Cortex of kidney (tissue), 1 donor: ENCODE results near the gene PNO1.
"Not testable (repeated sequence)": the region's sequence is repeated elsewhere in the genome, so short reads cannot be mapped to it uniquely, and the experiment has no call there.

Experiments used
- DNase-seq: peaks from one replicate; lab custom pipeline; 2025; lab: John Stamatoyannopoulos, UW

Gene PNO1

GRCh38 chr2:68157002-68157401 is 686 bp upstream of the PNO1 start:
- no peak for DNase-seq

DNA sequence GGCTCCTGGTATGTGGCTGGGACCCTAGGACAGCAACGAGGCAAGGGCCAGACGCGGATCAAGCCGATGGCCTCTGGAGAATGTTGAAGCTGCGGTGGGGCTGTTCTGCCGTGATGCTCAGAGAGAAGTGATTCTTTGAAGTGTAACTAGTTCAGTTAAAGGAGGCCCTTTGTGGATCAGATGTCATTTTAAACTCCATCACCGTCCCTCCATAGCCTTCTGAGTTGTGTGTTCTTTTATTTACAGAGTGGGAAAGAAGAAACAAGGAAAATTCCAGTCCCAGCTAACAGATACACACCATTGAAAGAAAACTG is 403 bp downstream of the PNO1 start:
- DNase-seq: no peak

GRCh38 chr2:68163641-68164040 is 6.0 kb downstream of the PNO1 start:
- no peak for DNase-seq

- no peak for DNase-seq
Measured at GRCh38 chr2:68167186-68167585, 9.5 kb downstream of the PNO1 start.

GRCh38 chr2:68169308-68169707 is 11.6 kb downstream of the PNO1 start:
- no peak for DNase-seq

DNA sequence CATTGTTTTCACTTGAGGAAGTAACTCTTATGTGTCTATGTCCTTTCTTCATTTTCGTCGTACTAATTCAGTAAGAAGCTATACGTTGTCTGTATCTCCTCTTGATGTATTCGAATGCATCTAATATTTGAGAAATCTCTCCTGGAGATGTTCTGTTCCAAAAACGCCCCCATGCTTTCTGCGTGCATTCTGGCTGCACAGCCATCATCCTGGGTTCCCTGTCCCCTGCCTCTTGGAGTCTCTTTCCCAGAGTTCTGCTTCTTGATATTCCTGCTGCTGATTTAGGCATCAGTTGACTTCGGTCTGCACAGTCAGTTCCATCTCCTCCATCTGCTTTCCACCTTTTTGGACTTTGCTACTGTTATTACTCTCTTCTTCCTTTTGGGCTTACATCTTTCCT is 13.5 kb downstream of the PNO1 start:
- no peak for DNase-seq

DNA sequence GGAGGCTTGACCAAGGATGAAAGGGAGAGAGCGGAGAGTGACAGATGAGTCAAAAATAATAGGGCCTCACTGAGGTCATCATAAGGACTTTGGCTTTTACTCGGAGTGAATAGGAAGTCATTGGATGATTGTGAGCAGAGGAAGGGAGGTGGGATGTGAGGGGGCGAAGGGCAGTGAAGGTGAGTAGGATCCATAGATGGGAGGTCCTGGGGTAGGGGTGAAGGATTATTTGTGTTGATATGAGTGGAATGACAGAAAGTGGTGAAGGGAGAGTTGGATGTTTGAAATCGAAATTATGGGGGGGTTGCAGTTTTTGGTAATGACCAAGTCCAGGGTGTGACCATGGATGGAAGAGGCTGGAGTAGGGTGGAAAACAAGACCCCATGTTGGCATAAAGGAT is 14.0 kb downstream of the PNO1 start:
- DNase-seq: no peak

DNA sequence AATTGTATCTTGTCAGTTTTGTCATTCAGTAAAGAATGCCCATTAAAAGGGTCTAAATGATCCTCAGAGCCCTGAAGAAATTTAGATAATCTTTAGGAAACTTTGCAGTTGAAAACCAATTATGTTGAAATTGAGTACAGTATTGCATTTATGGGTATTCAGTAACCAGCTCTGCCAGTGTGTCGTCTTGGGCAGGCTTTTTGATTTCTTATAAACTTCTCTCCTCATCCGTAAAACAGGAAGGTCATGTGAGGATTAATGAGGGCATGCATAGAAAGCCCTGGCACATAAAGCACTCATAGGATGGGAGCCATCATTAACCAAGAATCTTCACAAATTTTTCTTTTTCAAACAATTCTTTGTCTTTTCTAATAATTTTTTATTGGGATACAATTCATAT is 14.8 kb downstream of the PNO1 start:
- no peak for DNase-seq

- DNase-seq: no peak
Measured at GRCh38 chr2:68172990-68173700, 15.5 kb downstream of the PNO1 start.

GRCh38 chr2:68175210-68175609 is 17.5 kb downstream of the PNO1 start:
- DNase-seq: not testable (repeated sequence)

- DNase-seq: no peak
Measured at GRCh38 chr2:68176657-68177056, 19.0 kb downstream of the PNO1 start.

GRCh38 chr2:68177541-68177940 is 19.9 kb downstream of the PNO1 start:
- no peak for DNase-seq

DNA sequence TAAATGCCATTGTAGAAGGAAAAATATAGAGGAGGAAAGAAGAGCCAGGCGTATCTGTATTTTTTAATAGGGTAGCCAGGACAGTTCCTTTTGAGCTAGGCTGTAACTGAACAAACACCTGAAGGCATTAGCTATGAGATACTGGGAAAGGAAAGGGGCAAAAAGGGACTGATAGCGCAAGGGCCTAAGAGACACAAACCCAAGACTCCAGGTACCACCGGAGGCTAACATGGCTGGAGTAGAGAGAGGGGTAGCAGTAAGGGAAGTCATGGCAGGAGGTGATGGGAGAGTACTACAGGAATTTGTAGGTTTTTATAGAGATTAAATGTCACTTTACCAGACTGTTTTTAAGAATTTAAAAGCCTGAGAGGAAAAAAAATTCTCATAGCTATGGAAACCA is 20.7 kb downstream of the PNO1 start:
- no peak for DNase-seq

DNA sequence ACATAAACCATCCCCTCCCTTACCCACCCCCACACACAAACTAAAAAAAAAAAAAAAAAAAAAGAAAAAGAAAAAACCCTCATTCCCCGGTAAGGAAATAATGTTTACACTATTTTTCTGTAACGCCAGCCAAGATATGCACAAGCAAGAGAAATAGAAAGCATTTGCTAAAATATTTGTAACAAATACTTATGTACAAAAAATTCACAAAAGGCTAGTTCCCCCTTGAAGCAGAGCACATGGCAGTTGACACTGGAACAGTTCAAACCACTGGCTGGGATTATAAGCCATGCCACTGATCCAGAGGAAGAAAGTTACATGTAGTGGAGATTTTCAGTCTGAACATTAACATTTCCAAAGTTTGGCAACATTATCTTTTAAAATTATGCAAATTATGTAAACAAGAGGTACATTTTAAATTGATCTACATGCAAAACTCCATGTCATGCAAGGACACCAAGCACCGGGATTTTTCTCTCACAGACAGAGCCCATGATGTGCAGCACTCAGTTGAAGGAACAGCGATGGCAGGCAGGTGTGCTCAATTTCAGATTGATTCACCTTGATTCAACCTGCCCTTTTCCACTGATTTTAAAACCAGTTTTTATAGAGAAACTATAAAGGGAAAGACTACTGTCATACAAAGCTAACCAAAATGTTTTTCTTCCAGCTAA is 21.4 kb downstream of the PNO1 start:
- DNase-seq: no peak

DNA sequence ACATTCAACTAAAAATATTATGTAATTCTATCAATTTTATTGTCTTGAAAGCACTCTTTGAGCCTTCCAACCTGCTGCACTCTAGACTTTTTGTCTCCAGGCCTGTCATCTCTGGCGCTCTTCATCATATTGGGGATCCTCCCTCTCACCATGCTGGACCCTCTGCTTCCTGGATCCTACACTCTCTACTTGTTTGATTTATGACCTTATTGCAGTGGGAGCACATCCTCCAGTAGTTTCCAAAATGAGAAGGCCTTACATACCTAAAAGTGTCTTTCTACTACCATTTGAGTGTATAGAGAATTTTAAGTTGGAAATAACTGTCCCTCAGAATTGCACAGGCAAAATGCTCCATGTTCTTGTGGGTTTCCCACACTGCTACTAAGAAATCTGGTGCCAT is 25.2 kb downstream of the PNO1 start:
- DNase-seq: no peak

DNA sequence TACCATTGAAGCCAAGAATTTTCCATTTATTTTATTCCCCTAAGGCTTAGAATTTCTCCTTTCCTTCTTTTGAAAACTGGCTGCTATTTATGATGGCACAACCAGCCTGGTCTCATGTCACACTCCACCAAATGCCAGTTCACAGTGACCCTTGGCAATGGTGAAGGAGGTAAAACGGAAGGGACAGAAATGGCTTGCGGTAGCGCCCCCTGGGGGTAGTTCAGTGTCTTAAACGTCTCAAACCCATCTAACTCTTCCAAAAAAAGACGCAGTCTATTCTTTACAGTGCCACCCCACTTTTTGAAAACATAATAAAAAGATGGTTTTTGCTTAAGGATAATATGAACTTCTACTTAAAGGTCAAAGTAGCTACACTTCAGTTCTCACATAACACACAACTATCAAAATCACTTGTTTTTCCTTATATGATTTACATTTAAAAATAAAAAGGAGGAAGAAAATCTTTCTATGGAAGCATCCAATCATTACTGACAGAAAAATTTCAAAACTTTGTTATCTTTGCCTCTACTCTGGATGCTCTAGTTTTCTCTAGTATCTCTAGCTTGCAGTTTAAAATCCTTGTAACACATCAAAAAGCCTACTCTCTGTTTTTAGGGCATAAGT is 28.0 kb downstream of the PNO1 start:
- no peak for DNase-seq

GRCh38 chr2:68187329-68187728 is 29.6 kb downstream of the PNO1 start:
- DNase-seq: no peak

GRCh38 chr2:68188831-68189230 is 31.1 kb downstream of the PNO1 start:
- no peak for DNase-seq

GRCh38 chr2:68189991-68190784 is 32.5 kb downstream of the PNO1 start:
- DNase-seq: no peak

- no peak for DNase-seq
Measured at GRCh38 chr2:68190991-68191731, 33.5 kb downstream of the PNO1 start.

DNA sequence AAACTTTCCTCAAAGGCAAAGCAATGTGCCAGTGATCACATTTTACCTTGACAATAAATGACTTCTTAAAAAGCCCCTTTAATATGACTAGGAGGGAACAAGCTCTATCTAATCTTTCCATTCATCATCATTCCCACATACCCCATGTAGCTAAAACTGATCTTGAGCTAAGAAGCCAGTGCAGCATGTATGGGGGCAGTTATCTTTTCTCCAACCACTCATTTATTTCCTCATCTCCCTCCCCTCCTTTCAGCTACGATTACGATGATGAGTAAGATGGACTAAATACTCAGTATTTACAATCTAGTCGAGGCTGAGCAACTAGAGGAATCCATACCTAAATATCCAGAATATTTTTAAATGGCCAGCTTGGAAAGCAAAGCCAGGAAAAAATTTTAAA is 35.5 kb downstream of the PNO1 start:
- no peak for DNase-seq

- no peak for DNase-seq
Measured at GRCh38 chr2:68193787-68194372, 36.2 kb downstream of the PNO1 start.
